Stimulated activated CD8-positive, alpha-beta memory T cell treated with anti-CD3 and anti-CD28 coated beads, Interleukin-7, amount 100 ng/mL, for 1 hour (primary cell): ENCODE results near the gene CHCHD10.

Source experiments
- DNase-seq, 2 donors: peaks; one replicate each; pipeline ENCODE4 v3.0.0-alpha.2; 2020; ENCODE audit warnings: low read depth in 2 of 2

CHCHD10 gene

GRCh38 chr22:23767673-23768548, at the start of gene CHCHD10:
TSS of gene CHCHD10 (minus strand) at chr22:23767972. CDS start at chr22:23767874, 98 bp downstream.
- DNase-seq: peak; percentile 59

- no peak for DNase-seq
Observed at GRCh38 chr22:23817146-23817545, 49.4 kb upstream of the CHCHD10 start.

- DNase-seq: no peak
Observed at GRCh38 chr22:23816156-23816976, 48.6 kb upstream of the CHCHD10 start.

- DNase-seq: no peak
Observed at GRCh38 chr22:23815541-23816155, 47.9 kb upstream of the CHCHD10 start.

GRCh38 chr22:23812378-23812777, 44.6 kb upstream of the CHCHD10 start:
- no peak for DNase-seq

GRCh38 chr22:23806837-23807236, 39.1 kb upstream of the CHCHD10 start:
- DNase-seq: no peak

- no peak for DNase-seq
Observed at GRCh38 chr22:23804781-23805291, 37.1 kb upstream of the CHCHD10 start.

- no peak for DNase-seq
Observed at GRCh38 chr22:23803001-23803819, 35.4 kb upstream of the CHCHD10 start.

GRCh38 chr22:23801886-23802377, 34.2 kb upstream of the CHCHD10 start:
- DNase-seq: no peak

- no peak for DNase-seq
Observed at GRCh38 chr22:23801238-23801821, 33.6 kb upstream of the CHCHD10 start.

GRCh38 chr22:23800297-23801237, 32.8 kb upstream of the CHCHD10 start:
- DNase-seq: no peak

- no peak for DNase-seq
Observed at GRCh38 chr22:23796461-23796860, 28.7 kb upstream of the CHCHD10 start.

GRCh38 chr22:23793326-23793725, 25.6 kb upstream of the CHCHD10 start:
- DNase-seq: no peak

GRCh38 chr22:23791738-23792645, 24.2 kb upstream of the CHCHD10 start:
- DNase-seq: no peak

GRCh38 chr22:23790819-23791737, 23.3 kb upstream of the CHCHD10 start:
- no peak for DNase-seq

GRCh38 chr22:23789638-23790037, 21.9 kb upstream of the CHCHD10 start:
- DNase-seq: no peak

GRCh38 chr22:23789121-23789520, 21.3 kb upstream of the CHCHD10 start:
- DNase-seq: no peak
